Activated effector memory CD4-positive, alpha-beta T cell treated with anti-CD3 and anti-CD28 coated beads, Interleukin-2, amount 50 U/mL, for 16 hours (primary cell): Measurements from ENCODE around the gene CHORDC1.

Experiments
- DNase-seq: peaks from one replicate; pipeline ENCODE4 v3.0.0-alpha.2; 2020

CHORDC1 gene

DNA sequence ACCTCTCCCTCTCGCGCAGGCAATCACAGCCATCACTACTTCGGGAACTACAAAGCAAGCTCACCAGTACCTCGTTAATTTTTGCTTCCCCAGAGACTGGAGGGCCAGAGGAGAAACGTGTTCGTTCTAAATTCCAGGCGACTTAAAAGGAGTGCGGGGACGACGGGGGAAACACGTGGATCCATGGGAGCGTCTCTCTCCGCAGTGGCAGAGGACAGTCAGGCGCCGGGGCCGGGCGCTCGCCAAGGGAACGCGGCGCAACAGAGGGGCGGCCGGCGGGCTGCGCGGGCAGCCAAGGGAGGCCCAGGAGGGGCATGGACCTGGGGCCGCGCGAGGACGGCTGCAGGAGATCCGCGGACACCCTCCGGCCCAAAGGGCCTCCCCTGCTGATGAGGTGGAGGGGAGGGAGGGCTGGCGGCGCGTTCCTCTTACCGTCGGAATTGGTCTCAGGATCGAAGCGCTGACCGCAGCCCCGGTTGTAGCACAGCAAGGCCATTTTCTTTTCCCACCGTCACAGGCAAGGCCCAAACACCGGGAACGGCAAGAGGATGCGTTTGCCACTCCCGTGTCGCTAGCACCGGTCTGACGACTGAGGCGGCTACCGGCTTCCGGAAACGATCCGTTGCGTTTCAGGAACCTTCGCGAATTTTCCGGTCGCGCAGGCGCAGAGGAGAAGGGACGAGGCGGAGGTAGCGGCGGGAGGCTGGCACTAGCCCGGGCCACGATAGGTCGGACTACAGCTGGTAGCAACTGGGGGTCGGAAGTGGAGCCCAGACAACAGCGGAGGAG lies at the start of gene CHORDC1:
Gene CHORDC1 (minus strand): TSS at position 591 of the 789 bp plus-strand sequence. CDS start 95 bp downstream, at position 496.
- peak; percentile 99 for DNase-seq

DNA sequence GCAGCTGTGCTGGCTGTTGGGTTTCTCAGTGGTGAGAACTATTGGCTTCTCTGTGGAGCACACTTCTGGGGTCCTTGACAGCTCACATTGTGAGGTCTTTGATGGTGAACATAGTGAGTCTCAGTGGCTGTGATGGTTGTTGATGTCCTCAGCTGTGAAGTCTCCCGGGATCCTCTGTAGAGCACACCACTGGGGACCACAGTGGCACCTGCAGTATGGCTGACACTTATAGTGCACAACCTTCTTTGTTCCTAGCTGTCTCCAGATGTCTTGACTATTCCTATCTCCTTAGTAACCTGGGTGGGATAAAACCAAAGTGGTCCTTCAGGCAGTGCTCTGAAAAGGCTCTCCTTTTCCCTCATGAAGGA lies 34.3 kb upstream of the CHORDC1 start:
- DNase-seq: no peak

DNA sequence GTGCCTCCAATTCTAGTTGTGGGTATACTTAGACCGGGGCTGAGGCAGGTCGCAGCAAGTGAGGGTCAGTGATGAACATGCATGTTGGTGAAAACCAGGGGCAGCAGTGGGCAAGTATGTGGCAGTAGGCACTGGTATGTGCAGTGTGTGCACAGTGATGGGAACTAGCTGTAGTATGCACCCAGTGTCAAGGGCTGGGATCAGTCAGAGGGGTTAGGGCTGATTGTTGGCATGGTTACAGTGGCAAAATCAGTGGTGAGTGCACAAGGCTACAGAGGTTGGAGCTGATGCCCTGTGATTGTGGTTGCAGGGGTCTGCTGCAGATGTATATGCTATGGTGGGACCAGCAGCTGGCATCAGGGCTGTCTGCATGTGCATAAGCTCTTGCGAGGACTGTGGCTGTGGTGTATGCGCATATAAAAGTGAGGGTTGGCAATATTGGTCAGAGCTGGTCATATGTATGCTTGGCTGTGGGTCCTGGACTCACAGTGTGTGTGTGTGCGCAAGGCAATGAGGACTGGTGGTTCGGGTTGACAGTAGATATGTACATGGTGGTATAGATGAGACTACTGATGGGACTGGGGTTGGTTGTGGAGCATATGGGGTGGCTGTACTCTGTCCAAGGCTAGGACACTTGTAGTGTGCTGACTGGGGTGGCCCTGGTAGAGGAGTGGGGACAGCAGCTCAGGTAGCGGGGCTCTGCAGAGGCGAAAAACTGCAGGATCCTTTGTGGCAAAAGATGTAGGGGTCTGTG lies 33.7 kb upstream of the CHORDC1 start:
- DNase-seq: no peak

DNA sequence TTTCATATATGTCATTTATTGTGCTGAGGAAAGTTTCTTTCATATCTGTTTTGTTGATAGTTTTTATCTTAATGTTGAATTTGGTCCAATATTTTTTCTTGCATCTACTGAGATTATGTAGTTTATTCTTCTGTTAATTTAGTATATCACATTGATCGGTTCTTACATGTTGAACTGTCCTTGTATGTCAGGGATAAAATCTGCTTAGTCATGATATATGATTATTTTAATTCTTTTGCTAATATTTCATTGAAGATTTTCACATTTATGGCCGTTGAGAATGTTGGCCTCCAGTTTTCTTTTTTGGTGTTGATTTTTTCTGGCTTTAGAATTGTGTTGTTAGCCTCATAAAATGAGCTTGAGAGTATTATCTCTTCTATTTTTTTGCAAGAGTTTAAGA lies 31.2 kb upstream of the CHORDC1 start:
- no peak for DNase-seq

DNA sequence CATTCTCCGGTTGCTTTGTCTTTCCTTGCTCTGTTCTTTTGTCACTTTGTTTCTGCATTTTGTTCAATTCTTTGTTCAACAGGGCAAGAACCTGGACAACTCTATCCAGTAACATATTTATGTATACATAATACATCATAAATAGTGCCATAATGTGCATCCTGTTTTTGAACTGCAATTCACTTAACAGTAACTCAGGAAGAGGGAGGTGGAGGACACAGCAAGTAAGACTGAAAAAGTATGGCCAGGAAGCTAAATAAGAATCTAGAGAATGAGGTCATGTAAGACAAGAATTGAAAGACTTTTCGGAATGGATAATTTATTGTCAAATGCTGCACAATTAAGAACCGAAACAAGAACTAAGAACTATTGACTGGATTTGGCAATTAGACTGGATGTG lies 29.2 kb upstream of the CHORDC1 start:
- no peak for DNase-seq

DNA sequence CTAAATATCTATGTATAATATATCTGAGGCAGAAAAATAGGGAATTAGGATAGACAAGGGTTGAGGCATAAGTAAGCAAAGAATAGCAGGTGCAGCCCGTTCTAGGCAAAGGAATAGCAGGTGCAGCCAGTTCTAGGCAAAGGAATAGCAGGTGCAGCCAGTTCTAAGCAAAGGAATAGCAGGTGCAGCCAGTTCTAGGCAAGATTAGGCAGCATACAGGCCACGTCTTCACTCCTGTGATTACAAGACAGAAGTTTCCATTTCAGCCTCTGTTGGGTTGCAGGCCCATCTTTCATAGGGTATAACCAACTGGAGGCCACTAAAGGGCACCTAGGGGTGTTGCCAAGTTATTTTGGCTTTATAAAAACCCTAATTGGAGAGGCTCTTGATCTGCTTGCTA lies 28.8 kb upstream of the CHORDC1 start:
- no peak for DNase-seq

DNA sequence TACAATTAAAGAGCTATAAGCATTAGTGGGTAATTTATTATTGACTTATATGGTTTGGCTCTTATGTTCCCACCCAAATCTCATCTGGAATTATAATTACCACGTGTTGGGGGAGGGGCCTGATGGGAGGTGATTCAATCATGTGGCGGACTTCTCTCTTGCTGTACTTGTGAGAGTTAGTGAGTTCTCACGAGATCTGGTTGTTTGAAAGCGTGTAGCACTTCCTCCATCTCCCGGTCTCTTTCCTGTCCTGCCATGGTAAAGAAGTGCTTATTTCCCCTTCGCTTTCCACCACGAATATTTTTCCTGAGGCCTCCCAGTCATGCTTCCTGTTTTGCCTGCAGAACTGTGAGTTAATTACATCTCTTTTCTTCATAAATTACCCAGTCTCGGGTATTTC lies 28.1 kb upstream of the CHORDC1 start:
- DNase-seq: no peak

DNA sequence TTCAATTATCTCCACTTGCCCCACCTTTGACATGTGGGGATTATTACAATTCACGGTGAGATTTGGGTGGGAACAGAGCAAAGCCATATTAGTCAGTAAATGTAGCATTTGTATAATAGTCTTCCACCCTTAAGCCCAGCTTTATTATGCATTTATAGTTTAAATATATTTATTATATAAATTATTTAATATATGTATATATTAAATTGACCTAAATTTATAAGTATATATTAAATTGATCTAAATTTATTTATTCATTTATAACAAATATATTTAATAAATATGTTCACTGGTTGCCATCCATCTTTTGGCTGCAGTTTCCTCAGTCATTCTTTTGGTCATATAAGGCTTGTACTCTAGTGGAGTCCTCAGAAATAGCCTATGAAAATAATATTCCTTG lies 23.6 kb upstream of the CHORDC1 start:
- no peak for DNase-seq

DNA sequence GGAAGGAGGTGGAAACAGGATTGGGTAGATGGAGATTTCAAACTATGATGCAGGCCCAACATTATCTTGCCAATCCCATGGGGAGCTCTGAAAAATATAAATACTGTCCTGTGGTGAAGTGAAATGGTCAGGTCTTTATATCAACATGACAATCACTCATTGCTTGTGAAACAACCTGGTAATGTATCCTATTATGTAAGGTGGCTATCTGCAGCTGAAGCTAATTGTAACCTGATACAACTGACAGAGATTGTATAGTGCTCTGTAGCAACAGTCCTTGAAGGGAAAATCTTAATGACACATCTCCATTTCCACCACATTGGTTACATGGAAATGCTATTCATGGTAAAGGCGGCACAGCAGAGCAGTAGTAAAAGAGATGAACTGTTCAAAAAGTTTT lies 20.7 kb upstream of the CHORDC1 start:
- DNase-seq: no peak

DNA sequence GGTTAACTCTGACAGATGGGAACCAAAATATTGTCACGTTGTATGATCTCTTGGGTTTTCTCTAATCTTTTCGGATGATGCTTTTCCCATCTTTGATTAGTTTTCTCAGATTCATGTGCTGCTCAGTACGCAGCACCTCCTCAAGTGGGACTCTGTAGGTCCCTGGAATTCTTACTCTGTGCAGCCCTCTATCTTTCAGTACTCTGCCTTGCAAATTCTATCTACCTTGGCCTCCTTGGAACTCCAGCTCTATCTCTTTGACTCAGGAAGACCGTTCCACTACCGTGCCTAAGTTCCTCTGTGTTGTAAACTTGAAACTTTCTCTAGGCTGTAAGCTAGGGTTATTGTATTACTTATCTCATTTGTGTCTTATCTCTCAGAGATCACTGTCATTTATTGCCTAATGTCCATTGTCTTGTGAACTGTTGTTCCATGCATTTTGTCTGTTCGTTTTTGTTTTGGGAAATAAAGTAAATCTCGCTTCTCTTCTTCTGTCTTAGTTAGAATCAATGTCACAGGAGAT lies 20.1 kb upstream of the CHORDC1 start:
- DNase-seq: no peak

DNA sequence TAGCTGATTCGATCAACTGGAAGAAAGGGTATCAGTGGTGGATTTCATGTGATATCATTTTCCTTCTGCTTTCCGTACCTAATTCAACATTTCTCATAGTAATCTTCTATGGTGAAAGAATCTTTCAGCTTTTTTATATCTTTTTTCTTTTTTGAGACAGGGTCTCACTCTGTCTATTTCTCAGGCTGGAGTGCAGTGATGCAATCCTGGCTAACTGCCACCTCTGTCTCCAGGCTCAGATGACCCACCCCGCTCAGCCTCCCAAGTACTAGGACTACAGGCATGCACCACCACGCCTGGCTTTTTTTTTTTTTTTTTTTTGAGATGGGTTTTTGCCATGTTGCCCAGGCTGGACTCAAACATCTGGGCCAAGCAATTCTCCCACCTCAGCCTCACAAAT lies 18.6 kb upstream of the CHORDC1 start:
- no peak for DNase-seq

DNA sequence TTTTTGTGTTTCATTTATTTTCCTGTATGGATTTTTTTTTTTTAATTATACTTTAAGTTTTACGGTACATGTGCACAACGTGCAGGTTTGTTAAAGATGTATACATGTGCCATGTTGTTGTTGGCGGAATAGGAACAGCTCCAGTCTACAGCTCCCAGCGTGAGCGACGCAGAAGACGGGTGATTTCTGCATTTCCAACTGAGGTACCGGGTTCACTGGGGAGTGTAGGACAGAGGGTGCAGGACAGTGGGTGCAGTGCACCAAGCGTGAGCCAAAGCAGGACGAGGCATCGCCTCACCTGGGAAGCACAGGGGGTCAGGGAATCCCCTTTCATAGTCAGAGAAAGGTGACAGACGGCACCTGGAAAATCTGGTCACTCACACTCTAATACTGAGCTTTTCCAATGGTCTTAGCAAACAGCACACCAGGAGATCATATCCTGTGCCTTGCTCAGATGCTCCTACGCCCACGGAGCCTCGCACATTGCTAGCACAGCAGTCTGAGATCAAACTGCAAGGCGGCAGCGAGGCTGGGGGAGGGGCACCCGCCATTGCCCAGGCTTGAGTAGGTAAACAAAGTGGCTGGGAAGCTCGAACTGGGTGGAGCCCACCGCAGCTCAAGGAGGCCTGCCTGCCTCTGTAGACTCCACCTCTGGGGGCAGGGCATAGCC lies 17.3 kb upstream of the CHORDC1 start:
- peak; percentile 79 for DNase-seq

DNA sequence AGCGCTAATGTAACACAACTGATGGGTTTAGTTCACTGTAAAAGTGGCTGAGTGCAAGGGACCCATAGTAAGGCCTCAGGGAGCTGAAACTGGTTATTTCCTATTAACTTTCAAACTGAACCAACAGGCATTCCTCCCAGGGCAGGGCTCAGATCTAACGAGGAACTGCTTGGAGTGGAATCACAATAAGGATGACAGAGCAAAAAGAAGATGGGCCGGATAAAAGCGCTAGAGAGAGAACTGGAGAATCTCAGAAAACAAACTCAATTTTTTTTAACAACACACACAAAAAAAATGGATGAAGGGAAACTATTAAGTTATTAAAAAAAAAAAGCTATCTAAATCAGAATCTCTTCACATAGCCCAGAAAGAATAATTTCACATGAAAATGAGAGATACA lies 14.2 kb upstream of the CHORDC1 start:
- no peak for DNase-seq

DNA sequence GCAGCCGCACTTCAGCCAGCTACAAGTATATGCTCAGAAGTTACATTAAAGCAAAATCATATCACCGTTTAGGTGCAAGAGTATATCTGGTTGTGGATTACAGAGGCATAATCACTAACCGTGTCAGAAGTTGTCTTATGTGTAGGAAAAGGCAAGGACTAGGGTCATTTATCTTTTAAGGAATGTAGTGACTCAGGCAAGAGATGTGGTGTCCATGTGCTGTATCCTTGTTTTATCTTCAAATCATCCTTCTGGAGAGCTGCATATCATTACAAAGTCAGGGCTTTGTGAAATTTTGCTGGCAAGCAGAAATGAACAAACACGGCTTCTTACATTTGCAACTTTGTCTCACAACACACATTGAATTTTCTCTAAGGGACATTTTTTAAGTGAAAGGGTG lies 12.7 kb upstream of the CHORDC1 start:
- DNase-seq: no peak

DNA sequence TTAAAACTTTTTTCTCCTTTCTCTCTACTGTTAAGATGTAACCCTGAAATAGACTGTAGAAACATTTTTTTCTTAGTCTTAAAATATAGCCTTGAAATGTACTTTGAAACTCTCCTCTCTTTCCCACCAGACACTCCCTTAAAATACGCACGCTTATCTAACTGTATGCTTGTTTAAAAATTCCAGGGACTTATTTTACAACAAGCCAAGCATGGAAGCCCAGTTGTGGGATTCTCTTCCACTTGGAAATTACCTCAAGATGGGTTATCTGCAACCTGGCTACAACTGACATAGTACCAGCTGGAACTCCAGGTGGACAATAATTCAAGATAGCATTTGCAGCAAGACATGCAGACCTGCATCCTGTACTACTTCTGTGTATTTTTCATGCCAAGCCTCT lies 12.1 kb upstream of the CHORDC1 start:
- no peak for DNase-seq

DNA sequence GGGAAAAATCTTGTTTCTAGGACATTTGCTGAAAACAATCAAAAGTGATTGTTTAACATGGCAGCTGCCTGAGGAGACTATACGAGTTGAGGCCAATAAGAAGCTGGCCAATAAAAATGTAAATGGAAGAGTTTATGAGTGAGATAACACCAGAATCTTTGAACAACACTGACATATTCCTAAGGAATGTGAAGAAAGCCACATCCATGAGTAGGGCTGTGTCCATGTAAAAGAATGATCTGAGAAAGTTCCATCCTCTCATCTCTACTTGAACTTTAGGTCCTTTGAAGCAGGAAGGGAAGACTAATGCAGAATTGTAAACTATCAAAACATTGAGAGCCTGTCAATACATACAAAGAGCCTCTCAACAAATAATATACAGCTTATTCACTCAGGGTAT lies 6.9 kb upstream of the CHORDC1 start:
- DNase-seq: no peak

DNA sequence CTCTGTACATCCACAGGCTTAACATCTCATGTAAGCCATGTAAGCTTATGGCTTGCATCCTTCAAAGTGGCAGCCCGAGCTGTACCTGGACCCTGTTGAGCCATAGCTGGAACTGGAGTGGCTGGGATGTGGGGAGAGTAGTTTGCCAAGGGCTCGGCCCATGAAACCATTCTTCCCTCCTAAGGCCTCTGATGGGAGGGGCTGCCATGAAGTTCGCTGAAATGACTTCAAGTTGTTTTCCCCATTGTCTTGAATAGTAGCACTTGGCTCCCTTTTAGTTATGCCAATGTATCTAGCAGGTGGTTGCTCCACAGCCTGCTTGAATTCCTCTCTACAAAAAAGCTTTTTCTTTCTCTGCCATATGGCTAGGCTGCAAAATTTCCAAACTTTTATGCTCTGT lies 5.2 kb upstream of the CHORDC1 start:
- DNase-seq: no peak

DNA sequence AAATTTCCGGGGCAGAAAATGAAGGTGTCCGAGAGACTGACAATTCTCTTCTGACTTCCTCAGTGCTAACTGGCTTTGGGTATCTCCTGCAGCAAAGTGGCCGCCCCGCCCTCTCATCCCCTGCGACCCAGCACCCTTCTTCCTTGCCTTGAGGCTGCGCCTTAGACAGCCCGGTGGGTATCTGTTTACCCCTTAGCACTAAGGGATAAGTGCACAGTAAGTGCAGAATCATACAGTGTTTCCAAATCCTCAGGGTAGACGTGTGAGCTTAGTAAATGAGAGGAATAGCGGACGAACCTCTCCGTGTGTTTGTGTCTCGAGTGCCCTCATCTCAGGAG lies 368 bp upstream of the CHORDC1 start:
- DNase-seq: no peak

DNA sequence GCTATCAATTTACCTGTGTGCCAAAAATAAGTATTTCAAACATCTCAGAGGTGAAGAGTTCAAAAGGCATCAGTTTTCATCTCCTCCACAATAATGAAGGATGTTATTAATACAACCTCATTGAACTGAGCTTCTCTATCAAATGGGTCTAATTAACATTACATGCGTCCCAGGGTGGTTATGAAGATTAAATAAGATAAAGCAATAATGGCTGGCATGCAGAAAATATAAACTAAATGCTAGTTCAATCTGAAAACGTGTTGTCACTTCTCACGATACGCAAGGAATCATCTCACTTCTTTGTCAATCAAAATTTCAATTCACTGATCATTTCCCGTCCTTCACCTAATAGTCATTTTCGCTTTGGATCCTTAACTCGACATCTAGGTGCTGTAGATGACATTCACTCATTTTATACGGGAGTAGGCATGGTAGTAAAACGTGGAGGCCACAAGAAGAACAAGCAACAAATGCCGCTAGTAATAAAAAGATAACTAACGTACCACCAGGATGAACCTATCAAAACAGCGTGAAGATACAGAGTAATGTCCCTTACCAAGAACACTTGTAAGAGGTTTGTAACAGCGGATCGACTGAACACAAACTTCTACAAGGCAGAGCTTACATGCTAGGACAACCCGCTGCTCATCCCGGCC lies 918 bp downstream of the CHORDC1 start:
- no peak for DNase-seq

DNA sequence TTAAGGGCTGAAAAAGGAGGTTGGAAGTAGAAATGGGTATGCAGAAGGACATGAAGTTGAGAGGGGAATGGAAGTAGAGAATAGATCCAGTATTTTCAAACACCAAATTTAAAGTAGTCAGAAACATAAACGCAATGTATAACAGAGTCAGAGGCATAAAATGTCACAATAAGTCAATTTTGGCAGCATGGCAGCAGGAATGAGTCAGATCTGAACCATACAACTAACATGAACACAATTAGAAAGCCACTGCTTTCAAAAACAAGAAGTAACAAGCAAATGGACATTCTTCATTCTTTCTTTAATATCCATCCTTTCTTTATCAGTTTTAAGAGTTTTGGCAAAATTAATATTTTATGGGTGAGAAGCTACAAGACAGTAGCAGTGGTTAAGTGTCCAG lies 2.5 kb downstream of the CHORDC1 start:
- DNase-seq: no peak

DNA sequence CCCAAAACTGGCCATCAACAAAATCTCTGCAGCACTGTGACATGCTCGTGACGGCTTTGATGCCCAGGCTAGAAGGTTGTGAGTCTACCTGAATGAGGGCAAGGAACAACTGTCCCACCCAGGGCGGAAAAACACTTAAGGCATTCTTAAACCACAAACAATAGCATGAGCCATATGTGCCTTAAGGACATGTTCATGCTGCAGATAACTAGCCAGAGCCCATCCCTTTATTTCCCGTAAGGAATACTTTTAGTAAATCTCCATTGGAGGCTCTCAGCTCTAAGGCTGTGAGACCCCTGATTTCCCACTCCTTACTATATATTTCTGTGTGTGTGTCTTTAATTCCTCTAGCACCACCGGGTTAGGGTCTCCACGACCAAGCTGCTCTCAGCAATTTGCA lies 3.4 kb downstream of the CHORDC1 start:
- DNase-seq: no peak

DNA sequence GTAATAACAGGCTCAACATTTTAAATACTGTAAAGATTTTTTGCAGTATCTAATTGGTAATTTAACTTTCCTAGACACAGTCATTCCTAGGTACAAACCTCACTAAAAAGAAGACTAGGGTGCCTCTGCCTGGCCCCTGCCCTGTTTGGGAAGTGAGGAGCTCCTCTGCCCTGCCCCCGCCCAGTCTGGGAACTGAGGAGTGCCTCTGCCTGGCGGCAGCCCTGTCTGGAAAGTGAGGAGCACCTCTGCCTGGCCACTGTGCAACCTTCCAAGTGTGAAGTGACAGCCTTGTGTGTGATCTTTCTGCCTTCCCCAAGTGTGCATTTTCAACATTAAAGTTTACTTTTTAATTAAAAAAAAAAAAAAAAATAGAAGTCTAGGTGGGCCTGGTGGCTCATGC lies 4.2 kb downstream of the CHORDC1 start:
- no peak for DNase-seq

DNA sequence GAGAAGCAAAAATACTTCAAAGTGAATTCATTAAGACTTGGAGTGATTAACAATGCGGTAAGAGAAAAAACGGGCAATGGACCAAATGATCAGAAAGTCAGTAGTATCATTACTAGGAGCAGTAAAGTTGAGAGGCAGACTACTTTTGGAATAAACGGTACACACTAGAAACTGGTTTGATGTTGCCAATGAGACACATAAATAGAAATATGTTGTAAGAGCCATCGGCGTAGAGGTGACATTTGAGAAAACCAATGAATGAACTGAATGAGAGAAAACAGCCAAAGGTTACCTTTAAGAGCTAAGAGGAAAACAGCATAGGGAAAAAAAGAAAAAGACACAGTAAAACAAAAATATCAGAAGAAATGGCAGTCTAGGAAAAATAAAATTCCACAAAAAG lies 6.2 kb downstream of the CHORDC1 start:
- no peak for DNase-seq
